ENCODE results near the gene ARHGAP18. TPM values are rescaled to one million over a fixed set of nuclear protein-coding genes. Genes with fewer than 3 reads are reported as not detected.

Gene ARHGAP18
- total and polyA plus RNA-seq, 2 of the 13 experiments (the other 11 are each of a cell fraction or from before 2014, with no cell fraction given), result 58.2 to 115 TPM

DNA sequence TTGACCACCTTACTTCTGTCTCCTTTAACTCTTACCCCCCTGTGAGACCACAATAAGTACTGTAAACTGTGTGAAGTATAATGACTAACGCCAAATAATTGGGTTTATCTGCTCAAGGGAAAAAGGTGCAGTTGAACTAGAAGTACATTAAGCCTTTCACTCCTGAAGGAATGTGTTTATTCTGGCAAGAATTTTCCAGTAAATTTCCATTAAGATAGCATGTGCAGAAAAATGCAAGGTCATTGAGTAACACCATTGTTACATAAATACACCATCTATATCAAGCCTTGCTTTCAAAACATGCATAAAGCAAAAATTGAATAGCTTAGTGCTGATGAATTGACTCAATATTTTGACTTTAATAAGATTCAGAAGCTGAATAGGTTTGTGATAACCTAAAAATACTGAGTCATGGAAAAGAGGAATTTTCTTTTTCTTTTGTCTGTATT, 65.4 kb downstream of the ARHGAP18 start (continued):
- TF ChIP-seq, protein P1, sequence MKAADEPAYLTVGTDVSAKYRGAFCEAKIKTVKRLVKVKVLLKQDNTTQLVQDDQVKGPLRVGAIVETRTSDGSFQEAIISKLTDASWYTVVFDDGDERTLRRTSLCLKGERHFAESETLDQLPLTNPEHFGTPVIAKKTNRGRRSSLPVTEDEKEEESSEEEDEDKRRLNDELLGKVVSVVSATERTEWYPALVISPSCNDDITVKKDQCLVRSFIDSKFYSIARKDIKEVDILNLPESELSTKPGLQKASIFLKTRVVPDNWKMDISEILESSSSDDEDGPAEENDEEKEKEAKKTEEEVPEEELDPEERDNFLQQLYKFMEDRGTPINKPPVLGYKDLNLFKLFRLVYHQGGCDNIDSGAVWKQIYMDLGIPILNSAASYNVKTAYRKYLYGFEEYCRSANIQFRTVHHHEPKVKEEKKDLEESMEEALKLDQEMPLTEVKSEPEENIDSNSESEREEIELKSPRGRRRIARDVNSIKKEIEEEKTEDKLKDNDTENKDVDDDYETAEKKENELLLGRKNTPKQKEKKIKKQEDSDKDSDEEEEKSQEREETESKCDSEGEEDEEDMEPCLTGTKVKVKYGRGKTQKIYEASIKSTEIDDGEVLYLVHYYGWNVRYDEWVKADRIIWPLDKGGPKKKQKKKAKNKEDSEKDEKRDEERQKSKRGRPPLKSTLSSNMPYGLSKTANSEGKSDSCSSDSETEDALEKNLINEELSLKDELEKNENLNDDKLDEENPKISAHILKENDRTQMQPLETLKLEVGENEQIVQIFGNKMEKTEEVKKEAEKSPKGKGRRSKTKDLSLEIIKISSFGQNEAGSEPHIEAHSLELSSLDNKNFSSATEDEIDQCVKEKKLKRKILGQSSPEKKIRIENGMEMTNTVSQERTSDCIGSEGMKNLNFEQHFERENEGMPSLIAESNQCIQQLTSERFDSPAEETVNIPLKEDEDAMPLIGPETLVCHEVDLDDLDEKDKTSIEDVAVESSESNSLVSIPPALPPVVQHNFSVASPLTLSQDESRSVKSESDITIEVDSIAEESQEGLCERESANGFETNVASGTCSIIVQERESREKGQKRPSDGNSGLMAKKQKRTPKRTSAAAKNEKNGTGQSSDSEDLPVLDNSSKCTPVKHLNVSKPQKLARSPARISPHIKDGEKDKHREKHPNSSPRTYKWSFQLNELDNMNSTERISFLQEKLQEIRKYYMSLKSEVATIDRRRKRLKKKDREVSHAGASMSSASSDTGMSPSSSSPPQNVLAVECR (CRISPR knock-in tag; IDR thresholded peaks at IDR 0.05; ENCODE audit: borderline replicate concordance), result no peak
- TF ChIP-seq PLRG1 (conservative IDR thresholded peaks at IDR 0.05) (no peak), SOX13 (IDR thresholded peaks at IDR 0.05) (peak; percentile 30; the same call in 1 of the 2 replicates), SOX13 (CRISPR knock-in tag; conservative IDR thresholded peaks at IDR 0.05 in 1 of 2, IDR thresholded peaks at IDR 0.05 in 1 of 2) (peak in 1 of 2 experiments; percentile 93; a peak in 2 of 4 replicates), SP5 (CRISPR knock-in tag; IDR thresholded peaks at IDR 0.05; ENCODE audit: borderline replicate concordance, low read depth) (no peak), ZBTB1 (CRISPR knock-in tag; IDR thresholded peaks at IDR 0.05; ENCODE audit: borderline replicate concordance) (no peak), ZNF670 (CRISPR knock-in tag; IDR thresholded peaks at IDR 0.05; ENCODE audit: borderline replicate concordance) (no peak), POLR2AphosphoS2 (IDR thresholded peaks at IDR 0.05; ENCODE audit: low read depth, low read length) (no peak), TGIF2 (CRISPR knock-in tag; IDR thresholded peaks at IDR 0.05) (peak; percentile 68; the same call in 1 of the 2 replicates), FOXA1 (IDR thresholded peaks at IDR 0.05) (no peak), FOXA1 (CRISPR knock-in tag; IDR thresholded peaks at IDR 0.05) (0 out of 2 replicates have a peak, but pooled peaks have one; percentile 27), XBP1 (CRISPR knock-in tag; IDR thresholded peaks at IDR 0.05) (no peak), ZNF562 (CRISPR knock-in tag; IDR thresholded peaks at IDR 0.05; ENCODE audit: borderline replicate concordance) (no peak), ZBTB39 (CRISPR knock-in tag; IDR thresholded peaks at IDR 0.05) (peak; percentile 61; the same call in 1 of the 2 replicates), KLF11 (CRISPR knock-in tag; IDR thresholded peaks at IDR 0.05) (0 out of 2 replicates have a peak, but pooled peaks have one; percentile 31), ZNF20 (CRISPR knock-in tag; IDR thresholded peaks at IDR 0.05) (no peak), BCL6 (CRISPR knock-in tag; IDR thresholded peaks at IDR 0.05) (peak; percentile 90), THAP7 (CRISPR knock-in tag; IDR thresholded peaks at IDR 0.05) (no peak), ZNF256 (CRISPR knock-in tag; conservative IDR thresholded peaks at IDR 0.05) (no peak), EED (CRISPR knock-in tag; IDR thresholded peaks at IDR 0.05) (no peak), PCBP2 (optimal IDR thresholded peaks at IDR 0.05; ENCODE audit: low read depth, low read length, poor library complexity, severe bottlenecking) (no peak), ZBTB20 (CRISPR knock-in tag; IDR thresholded peaks at IDR 0.05; ENCODE audit: borderline replicate concordance, low read depth) (0 out of 2 replicates have a peak, but pooled peaks have one; percentile 42)
- TF ChIP-seq, protein P2, sequence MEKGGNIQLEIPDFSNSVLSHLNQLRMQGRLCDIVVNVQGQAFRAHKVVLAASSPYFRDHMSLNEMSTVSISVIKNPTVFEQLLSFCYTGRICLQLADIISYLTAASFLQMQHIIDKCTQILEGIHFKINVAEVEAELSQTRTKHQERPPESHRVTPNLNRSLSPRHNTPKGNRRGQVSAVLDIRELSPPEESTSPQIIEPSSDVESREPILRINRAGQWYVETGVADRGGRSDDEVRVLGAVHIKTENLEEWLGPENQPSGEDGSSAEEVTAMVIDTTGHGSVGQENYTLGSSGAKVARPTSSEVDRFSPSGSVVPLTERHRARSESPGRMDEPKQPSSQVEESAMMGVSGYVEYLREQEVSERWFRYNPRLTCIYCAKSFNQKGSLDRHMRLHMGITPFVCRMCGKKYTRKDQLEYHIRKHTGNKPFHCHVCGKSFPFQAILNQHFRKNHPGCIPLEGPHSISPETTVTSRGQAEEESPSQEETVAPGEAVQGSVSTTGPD (CRISPR knock-in tag; IDR thresholded peaks at IDR 0.05), result no peak
